ENCODE measurements around the gene ERC2.

Gene ERC2

GRCh38 chr3:55711646-55712045 is 756.6 kb downstream of the ERC2 start:
- H3K9ac ChIP-seq (ENCODE audit: low read depth, low read length), result no peak overlapping the region

GRCh38 chr3:55709411-55710012 is 758.8 kb downstream of the ERC2 start:
- no peak overlapping the region for H3K4me3 ChIP-seq (ENCODE audit: low read depth, low read length)
- H3K4me1 ChIP-seq (ENCODE audit: control insufficient read depth, insufficient read depth, low read length), result no peaks in the 10 kb centered on the region
- no peaks in the 10 kb centered on the region for H3K9me3 ChIP-seq (ENCODE audit: control insufficient read depth, insufficient read depth, low read length)
- no peak overlapping the region for H3K9ac ChIP-seq (ENCODE audit: low read depth, low read length)
- no peak overlapping the region for H3K27ac ChIP-seq (ENCODE audit: low read depth, low read length)
- no peaks in the 10 kb centered on the region for H3K27me3 ChIP-seq (ENCODE audit: control insufficient read depth, insufficient read depth, low read length)
- no peaks in the 10 kb centered on the region for H3K36me3 ChIP-seq (ENCODE audit: control insufficient read depth, insufficient read depth, low read length)

More at GRCh38 chr3:55711646-55712045, 756.6 kb downstream of the ERC2 start:
- Histone ChIP-seq H3K4me3 (ENCODE audit: low read depth, low read length) (no peak overlapping the region), H3K27ac (ENCODE audit: low read depth, low read length) (no peak overlapping the region), H3K36me3 (ENCODE audit: control insufficient read depth, insufficient read depth, low read length) (no peaks in the 10 kb centered on the region), H3K27me3 (ENCODE audit: control insufficient read depth, insufficient read depth, low read length) (no peaks in the 10 kb centered on the region), H3K9me3 (ENCODE audit: control insufficient read depth, insufficient read depth, low read length) (no peaks in the 10 kb centered on the region), H3K4me1 (ENCODE audit: control insufficient read depth, insufficient read depth, low read length) (no peaks in the 10 kb centered on the region)

- H3K36me3 ChIP-seq (ENCODE audit: control insufficient read depth, insufficient read depth, low read length), result no peaks in the 10 kb centered on the region
- no peak overlapping the region for H3K4me3 ChIP-seq (ENCODE audit: low read depth, low read length)
- no peaks in the 10 kb centered on the region for H3K4me1 ChIP-seq (ENCODE audit: control insufficient read depth, insufficient read depth, low read length)
- no peak overlapping the region for H3K27ac ChIP-seq (ENCODE audit: low read depth, low read length)
- H3K27me3 ChIP-seq (ENCODE audit: control insufficient read depth, insufficient read depth, low read length), result no peaks in the 10 kb centered on the region
- no peak overlapping the region for H3K9ac ChIP-seq (ENCODE audit: low read depth, low read length)
- no peaks in the 10 kb centered on the region for H3K9me3 ChIP-seq (ENCODE audit: control insufficient read depth, insufficient read depth, low read length)
Measured at GRCh38 chr3:55708921-55709320, 759.3 kb downstream of the ERC2 start.

GRCh38 chr3:55708242-55708641 is 760.0 kb downstream of the ERC2 start:
- Histone ChIP-seq H3K9ac (ENCODE audit: low read depth, low read length) (no peak overlapping the region), H3K36me3 (ENCODE audit: control insufficient read depth, insufficient read depth, low read length) (no peaks in the 10 kb centered on the region), H3K4me1 (ENCODE audit: control insufficient read depth, insufficient read depth, low read length) (no peaks in the 10 kb centered on the region), H3K27ac (ENCODE audit: low read depth, low read length) (no peak overlapping the region), H3K4me3 (ENCODE audit: low read depth, low read length) (no peak overlapping the region), H3K9me3 (ENCODE audit: control insufficient read depth, insufficient read depth, low read length) (no peaks in the 10 kb centered on the region), H3K27me3 (ENCODE audit: control insufficient read depth, insufficient read depth, low read length) (no peaks in the 10 kb centered on the region)

- H3K4me3 ChIP-seq (ENCODE audit: low read depth, low read length), result no peak overlapping the region
- peaks cover 8% of the 10 kb centered on the region for H3K4me1 ChIP-seq (ENCODE audit: control insufficient read depth, insufficient read depth, low read length)
- no peak overlapping the region for H3K9ac ChIP-seq (ENCODE audit: low read depth, low read length)
- H3K9me3 ChIP-seq (ENCODE audit: control insufficient read depth, insufficient read depth, low read length), result no peaks in the 10 kb centered on the region
- H3K27me3 ChIP-seq (ENCODE audit: control insufficient read depth, insufficient read depth, low read length), result no peaks in the 10 kb centered on the region
- no peaks in the 10 kb centered on the region for H3K36me3 ChIP-seq (ENCODE audit: control insufficient read depth, insufficient read depth, low read length)
- H3K27ac ChIP-seq (ENCODE audit: low read depth, low read length), result no peak overlapping the region
Measured at GRCh38 chr3:55704521-55704920, 763.7 kb downstream of the ERC2 start.

- Histone ChIP-seq H3K27ac (ENCODE audit: low read depth, low read length) (no peak overlapping the region), H3K36me3 (ENCODE audit: control insufficient read depth, insufficient read depth, low read length) (no peaks in the 10 kb centered on the region), H3K9ac (ENCODE audit: low read depth, low read length) (no peak overlapping the region), H3K27me3 (ENCODE audit: control insufficient read depth, insufficient read depth, low read length) (no peaks in the 10 kb centered on the region), H3K9me3 (ENCODE audit: control insufficient read depth, insufficient read depth, low read length) (no peaks in the 10 kb centered on the region), H3K4me1 (ENCODE audit: control insufficient read depth, insufficient read depth, low read length) (peaks cover 25% of the 10 kb centered on the region), H3K4me3 (ENCODE audit: low read depth, low read length) (no peak overlapping the region)
Measured at GRCh38 chr3:55702822-55703221, 765.4 kb downstream of the ERC2 start.

GRCh38 chr3:55701997-55702396 is 766.3 kb downstream of the ERC2 start:
- Histone ChIP-seq H3K4me1 (ENCODE audit: control insufficient read depth, insufficient read depth, low read length) (peaks cover 26% of the 10 kb centered on the region), H3K27ac (ENCODE audit: low read depth, low read length) (no peak overlapping the region), H3K9me3 (ENCODE audit: control insufficient read depth, insufficient read depth, low read length) (no peaks in the 10 kb centered on the region), H3K36me3 (ENCODE audit: control insufficient read depth, insufficient read depth, low read length) (no peaks in the 10 kb centered on the region), H3K9ac (ENCODE audit: low read depth, low read length) (no peak overlapping the region), H3K4me3 (ENCODE audit: low read depth, low read length) (no peak overlapping the region), H3K27me3 (ENCODE audit: control insufficient read depth, insufficient read depth, low read length) (peaks cover 3% of the 10 kb centered on the region; the same call in 1 of the 2 replicates)

- Histone ChIP-seq H3K9me3 (ENCODE audit: control insufficient read depth, insufficient read depth, low read length) (no peaks in the 10 kb centered on the region), H3K4me1 (ENCODE audit: control insufficient read depth, insufficient read depth, low read length) (peaks cover 33% of the 10 kb centered on the region), H3K36me3 (ENCODE audit: control insufficient read depth, insufficient read depth, low read length) (no peaks in the 10 kb centered on the region), H3K9ac (ENCODE audit: low read depth, low read length) (no peak overlapping the region), H3K27me3 (ENCODE audit: control insufficient read depth, insufficient read depth, low read length) (peaks cover 3% of the 10 kb centered on the region; the same call in 1 of the 2 replicates), H3K27ac (ENCODE audit: low read depth, low read length) (peak overlapping the region; percentile 62), H3K4me3 (ENCODE audit: low read depth, low read length) (no peak overlapping the region; the same call in 1 of the 2 replicates)
Measured at GRCh38 chr3:55698831-55699230, 769.4 kb downstream of the ERC2 start.

- Histone ChIP-seq H3K36me3 (ENCODE audit: control insufficient read depth, insufficient read depth, low read length) (no peaks in the 10 kb centered on the region), H3K27ac (ENCODE audit: low read depth, low read length) (no peak overlapping the region), H3K4me3 (ENCODE audit: low read depth, low read length) (no peak overlapping the region), H3K4me1 (ENCODE audit: control insufficient read depth, insufficient read depth, low read length) (peaks cover 33% of the 10 kb centered on the region), H3K27me3 (ENCODE audit: control insufficient read depth, insufficient read depth, low read length) (peaks cover 3% of the 10 kb centered on the region; the same call in 1 of the 2 replicates), H3K9ac (ENCODE audit: low read depth, low read length) (no peak overlapping the region), H3K9me3 (ENCODE audit: control insufficient read depth, insufficient read depth, low read length) (no peaks in the 10 kb centered on the region)
Measured at GRCh38 chr3:55697177-55697865, 770.9 kb downstream of the ERC2 start.

- H3K4me1 ChIP-seq (ENCODE audit: control insufficient read depth, insufficient read depth, low read length), result peaks cover 32% of the 10 kb centered on the region
- H3K4me3 ChIP-seq (ENCODE audit: low read depth, low read length), result no peak overlapping the region
- no peaks in the 10 kb centered on the region for H3K9me3 ChIP-seq (ENCODE audit: control insufficient read depth, insufficient read depth, low read length)
- peaks cover 3% of the 10 kb centered on the region; the same call in 1 of the 2 replicates for H3K27me3 ChIP-seq (ENCODE audit: control insufficient read depth, insufficient read depth, low read length)
- H3K9ac ChIP-seq (ENCODE audit: low read depth, low read length), result no peak overlapping the region
- no peaks in the 10 kb centered on the region for H3K36me3 ChIP-seq (ENCODE audit: control insufficient read depth, insufficient read depth, low read length)
- no peak overlapping the region for H3K27ac ChIP-seq (ENCODE audit: low read depth, low read length)
Measured at GRCh38 chr3:55692957-55693558, 775.2 kb downstream of the ERC2 start.

GRCh38 chr3:55692295-55692956 is 775.8 kb downstream of the ERC2 start:
- no peaks in the 10 kb centered on the region for H3K36me3 ChIP-seq (ENCODE audit: control insufficient read depth, insufficient read depth, low read length)
- H3K9me3 ChIP-seq (ENCODE audit: control insufficient read depth, insufficient read depth, low read length), result no peaks in the 10 kb centered on the region
- no peak overlapping the region for H3K4me3 ChIP-seq (ENCODE audit: low read depth, low read length)
- peaks cover 1% of the 10 kb centered on the region; the same call in 1 of the 2 replicates for H3K27me3 ChIP-seq (ENCODE audit: control insufficient read depth, insufficient read depth, low read length)
- H3K9ac ChIP-seq (ENCODE audit: low read depth, low read length), result no peak overlapping the region
- peaks cover 29% of the 10 kb centered on the region for H3K4me1 ChIP-seq (ENCODE audit: control insufficient read depth, insufficient read depth, low read length)
- no peak overlapping the region for H3K27ac ChIP-seq (ENCODE audit: low read depth, low read length)

Measured in HUES48 (cell line).